Urinary bladder (tissue), 4 donors: ENCODE results near the gene PMEPA1. TPM values are rescaled to one million over a fixed set of nuclear protein-coding genes. Genes with fewer than 3 reads are reported as not detected.
A peak's percentile ranks its signal among the peaks of the same experiment; 100 is the strongest.

ENCODE experiments used
- DNase-seq: peaks from one replicate; pipeline ENCODE4 v3.0.0-alpha.2; 2015; ENCODE audit errors: extremely low spot score
- H3K27ac ChIP-seq: one replicate; pipeline ENCODE4 v1.5.1; 2013; ENCODE audit warnings: low read depth, mild to moderate bottlenecking, moderate library complexity
- H3K36me3 ChIP-seq: one replicate; pipeline ENCODE4 v1.6.1; 2013; ENCODE audit warnings: mild to moderate bottlenecking, moderate library complexity; ENCODE audit not compliant: insufficient read depth
- H3K4me1 ChIP-seq: one replicate; pipeline ENCODE4 v1.6.1; 2013; ENCODE audit warnings: mild to moderate bottlenecking, moderate library complexity; ENCODE audit not compliant: insufficient read depth
- H3K4me3 ChIP-seq: one replicate; pipeline ENCODE4 v1.5.1; 2013; ENCODE audit warnings: low read depth, low read length
- WGBS: extraction: QIAGEN DNeasy Blood & Tissue Kit; methylation state at CpG from one replicate; pipeline ENCODE4 v1.1.7; 2013; 5-methylcytosine and 5-hydroxymethylcytosine counted together
- polyA plus RNA-seq: library from polyadenylated mRNA; stranded (reverse); fragments of 200-250 nt; gene quantifications from one replicate; pipeline ENCODE4 v1.2.3, GENCODE V29; 2013
- total RNA-seq: library from RNA; depleted of rRNA; stranded (reverse); fragments of >200 nt; gene quantifications from one replicate; pipeline ENCODE4 v1.2.3, GENCODE V29; 2014
- donor health status: healthy with polysubstance abuse.
- donor health status: healthy.

PMEPA1 gene
- total and polyA plus RNA-seq, 2 donors, result 20.4 to 20.6 TPM

DNA sequence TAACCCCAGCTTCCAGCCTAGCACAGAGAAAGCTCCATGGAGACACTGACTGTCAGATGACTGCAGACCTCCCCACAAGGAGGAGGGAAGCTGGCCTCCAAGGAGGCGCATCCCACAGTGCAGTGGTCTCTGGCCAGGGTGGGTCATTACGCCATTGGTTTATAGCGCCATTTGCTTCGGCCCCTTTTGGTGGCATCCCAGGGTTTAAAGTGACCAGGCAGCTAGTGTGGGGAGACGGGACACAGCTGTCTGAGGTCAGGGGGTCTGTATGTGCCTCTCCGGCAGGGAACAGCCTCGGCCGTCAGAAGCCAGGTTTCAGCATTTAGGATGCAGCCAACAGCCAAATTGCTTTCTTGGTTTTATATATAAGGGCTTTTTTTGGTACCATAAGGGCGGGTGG lies 15.8 kb upstream of the PMEPA1 start:
- WGBS, result 82% methylated on average over 9 of the region's 9 CpGs
- no peaks in the 10 kb centered on the region for H3K4me1 ChIP-seq
- H3K27ac ChIP-seq, result no peak overlapping the region
- no peaks in the 10 kb centered on the region for H3K36me3 ChIP-seq
- no peak for DNase-seq
- H3K4me3 ChIP-seq, result no peak overlapping the region

- H3K4me3 ChIP-seq, result no peak overlapping the region
- H3K36me3 ChIP-seq, result no peaks in the 10 kb centered on the region
- no peak overlapping the region for H3K27ac ChIP-seq
- DNase-seq, result no peak
- 82% methylated on average over 16 of the region's 16 CpGs for WGBS
- H3K4me1 ChIP-seq, result no peaks in the 10 kb centered on the region
Measured at GRCh38 chr20:57724610-57725405, 15.0 kb upstream of the PMEPA1 start.

GRCh38 chr20:57723816-57724215 lies 14.0 kb upstream of the PMEPA1 start:
- Histone ChIP-seq H3K4me3 (no peak overlapping the region), H3K27ac (no peak overlapping the region), H3K4me1 (no peaks in the 10 kb centered on the region), H3K36me3 (no peaks in the 10 kb centered on the region)
- WGBS, result 88% methylated on average over 7 of the region's 7 CpGs
- DNase-seq, result no peak

DNA sequence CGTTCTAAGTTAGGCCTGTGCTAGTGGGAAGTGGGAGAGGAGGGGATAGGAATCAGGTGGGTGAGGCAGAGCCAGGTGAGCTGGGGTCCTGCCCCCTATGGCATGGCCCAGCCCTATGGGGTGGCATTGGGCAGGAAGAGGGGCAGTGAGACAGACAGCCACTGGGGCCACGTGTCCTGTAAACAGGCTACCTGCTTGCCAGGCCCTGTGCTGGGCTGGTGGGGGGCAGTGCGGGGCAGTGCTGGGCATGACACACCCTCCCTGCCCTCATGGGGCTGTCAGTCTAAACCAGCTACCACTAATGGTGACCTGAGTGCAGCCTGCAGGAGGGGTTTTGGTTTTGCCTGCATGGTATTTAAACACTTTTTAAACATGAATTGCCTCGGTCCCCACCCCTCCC lies 10.1 kb upstream of the PMEPA1 start:
- DNase-seq, result no peak
- Histone ChIP-seq H3K27ac (no peak overlapping the region), H3K4me1 (no peaks in the 10 kb centered on the region), H3K36me3 (no peaks in the 10 kb centered on the region), H3K4me3 (no peak overlapping the region)
- 84% methylated on average over 4 of the region's 4 CpGs for WGBS

GRCh38 chr20:57718490-57719009 lies 8.7 kb upstream of the PMEPA1 start:
- H3K4me3 ChIP-seq, result no peak overlapping the region
- no peak overlapping the region for H3K27ac ChIP-seq
- H3K36me3 ChIP-seq, result no peaks in the 10 kb centered on the region
- DNase-seq, result peak; percentile 96
- no peaks in the 10 kb centered on the region for H3K4me1 ChIP-seq
- 1% methylated on average over 31 of the region's 31 CpGs for whole genome bisulfite sequencing

DNA sequence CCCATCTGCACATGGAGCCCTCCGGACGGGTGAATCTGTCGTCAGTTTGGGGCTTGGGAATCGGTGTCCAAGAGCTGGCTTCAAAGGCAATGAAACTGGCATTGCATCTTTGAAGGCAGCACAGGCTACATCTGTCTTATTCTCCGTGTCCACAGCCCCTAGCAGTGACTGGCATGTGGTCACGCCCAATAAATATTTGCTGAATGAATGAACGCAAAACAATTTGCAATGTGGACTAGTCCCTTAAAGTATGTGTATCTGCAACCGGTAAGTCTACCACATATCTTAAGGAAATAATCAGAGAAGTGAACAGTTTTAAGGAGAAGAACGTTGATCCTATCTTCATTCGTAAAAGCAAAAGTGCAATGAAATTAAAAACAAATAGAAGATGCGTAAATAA lies 8.0 kb upstream of the PMEPA1 start:
- no peak overlapping the region for H3K27ac ChIP-seq
- WGBS, result 43% methylated on average over 11 of the region's 11 CpGs

DNA sequence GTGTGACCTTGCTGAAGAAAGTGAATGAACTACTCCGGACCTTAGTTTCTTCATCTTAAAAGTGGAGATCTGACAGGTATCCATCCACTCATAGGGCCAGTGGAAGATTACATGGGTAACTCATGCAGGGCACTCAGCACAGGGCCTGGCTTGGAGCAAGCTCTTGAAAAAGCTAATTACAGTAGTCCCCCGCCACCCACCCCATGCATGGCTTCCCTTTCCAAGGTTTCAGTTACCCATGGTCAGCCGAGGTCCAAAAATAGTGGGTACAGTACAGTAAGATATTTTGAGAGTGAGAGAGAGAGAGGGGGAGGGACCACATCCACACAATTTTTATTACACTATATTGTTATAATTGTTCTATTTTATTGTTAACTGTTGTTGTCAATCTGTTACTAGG lies 7.1 kb upstream of the PMEPA1 start:
- Histone ChIP-seq H3K4me1 (no peaks in the 10 kb centered on the region), H3K27ac (no peak overlapping the region), H3K36me3 (no peaks in the 10 kb centered on the region), H3K4me3 (no peak overlapping the region)
- 79% methylated on average over 3 of the region's 3 CpGs for WGBS
- no peak for DNase-seq

More for the DNA sequence above, 8.0 kb upstream of the PMEPA1 start:
- no peak overlapping the region for H3K4me3 ChIP-seq
- no peak for DNase-seq
- H3K4me1 ChIP-seq, result no peaks in the 10 kb centered on the region
- no peaks in the 10 kb centered on the region for H3K36me3 ChIP-seq

GRCh38 chr20:57716202-57716601 lies 6.4 kb upstream of the PMEPA1 start:
- Histone ChIP-seq H3K4me1 (no peaks in the 10 kb centered on the region), H3K27ac (no peak overlapping the region), H3K4me3 (no peak overlapping the region), H3K36me3 (no peaks in the 10 kb centered on the region)
- WGBS, result 73% methylated on average over 3 of the region's 3 CpGs
- no peak for DNase-seq

GRCh38 chr20:57715268-57715904 lies 5.6 kb upstream of the PMEPA1 start:
- Histone ChIP-seq H3K36me3 (no peaks in the 10 kb centered on the region), H3K4me1 (no peaks in the 10 kb centered on the region), H3K27ac (no peak overlapping the region), H3K4me3 (no peak overlapping the region)
- 87% methylated on average over 15 of the region's 15 CpGs for WGBS
- DNase-seq, result no peak

DNA sequence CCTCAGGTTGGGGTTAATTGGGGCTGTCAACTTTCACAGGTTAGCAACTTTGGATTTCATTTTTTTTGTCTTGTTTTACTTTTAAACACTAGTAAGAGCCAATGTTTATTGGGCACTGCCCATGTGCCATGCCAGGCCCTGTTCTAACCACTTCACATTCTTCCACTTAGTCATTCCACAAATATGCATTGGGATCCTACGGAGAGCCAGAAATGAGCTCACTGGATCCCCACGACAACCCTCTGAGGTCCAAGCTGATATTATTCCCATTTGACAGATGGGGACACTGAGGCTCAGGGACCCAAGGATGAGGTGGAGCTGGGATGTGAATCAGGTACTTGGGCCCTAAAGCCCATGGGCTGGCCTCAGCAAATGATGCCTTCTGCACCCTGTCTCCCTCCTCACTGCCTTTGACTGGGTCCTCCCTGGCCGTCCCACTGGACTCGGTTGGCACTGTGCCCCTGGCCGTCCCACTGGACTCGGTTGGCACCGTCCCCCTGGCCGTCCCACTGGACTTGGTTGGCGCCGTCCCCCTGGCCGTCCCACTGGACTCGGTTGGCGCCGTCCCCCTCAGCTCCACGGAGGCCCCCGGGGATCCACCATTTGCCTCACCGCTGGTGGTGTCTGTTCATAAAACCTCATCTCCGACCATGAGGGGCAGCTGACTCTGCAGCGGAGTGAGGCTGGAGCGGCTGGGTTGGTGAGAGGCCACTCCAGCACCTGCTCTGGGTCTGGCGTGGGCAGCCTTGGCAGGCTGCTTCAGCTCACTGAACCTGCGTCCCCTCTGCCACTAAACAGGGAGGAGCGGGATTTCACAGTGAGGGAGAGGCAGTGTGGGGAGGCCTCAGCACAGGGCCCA lies 4.8 kb upstream of the PMEPA1 start:
- no peaks in the 10 kb centered on the region for H3K36me3 ChIP-seq
- no peaks in the 10 kb centered on the region for H3K4me1 ChIP-seq
- H3K4me3 ChIP-seq, result no peak overlapping the region
- H3K27ac ChIP-seq, result no peak overlapping the region
- no peak for DNase-seq
- 87% methylated on average over 23 of the region's 23 CpGs for WGBS

GRCh38 chr20:57713951-57714350 lies 4.1 kb upstream of the PMEPA1 start:
- no peak for DNase-seq
- Histone ChIP-seq H3K4me1 (no peaks in the 10 kb centered on the region), H3K36me3 (no peaks in the 10 kb centered on the region), H3K4me3 (no peak overlapping the region), H3K27ac (no peak overlapping the region)
- WGBS, result 87% methylated on average over 8 of the region's 8 CpGs

- Histone ChIP-seq H3K4me3 (no peak overlapping the region), H3K4me1 (no peaks in the 10 kb centered on the region), H3K36me3 (no peaks in the 10 kb centered on the region), H3K27ac (no peak overlapping the region)
- 84% methylated on average over 10 of the region's 10 CpGs for WGBS
- DNase-seq, result no peak
Measured at GRCh38 chr20:57713505-57713903, 3.7 kb upstream of the PMEPA1 start.

DNA sequence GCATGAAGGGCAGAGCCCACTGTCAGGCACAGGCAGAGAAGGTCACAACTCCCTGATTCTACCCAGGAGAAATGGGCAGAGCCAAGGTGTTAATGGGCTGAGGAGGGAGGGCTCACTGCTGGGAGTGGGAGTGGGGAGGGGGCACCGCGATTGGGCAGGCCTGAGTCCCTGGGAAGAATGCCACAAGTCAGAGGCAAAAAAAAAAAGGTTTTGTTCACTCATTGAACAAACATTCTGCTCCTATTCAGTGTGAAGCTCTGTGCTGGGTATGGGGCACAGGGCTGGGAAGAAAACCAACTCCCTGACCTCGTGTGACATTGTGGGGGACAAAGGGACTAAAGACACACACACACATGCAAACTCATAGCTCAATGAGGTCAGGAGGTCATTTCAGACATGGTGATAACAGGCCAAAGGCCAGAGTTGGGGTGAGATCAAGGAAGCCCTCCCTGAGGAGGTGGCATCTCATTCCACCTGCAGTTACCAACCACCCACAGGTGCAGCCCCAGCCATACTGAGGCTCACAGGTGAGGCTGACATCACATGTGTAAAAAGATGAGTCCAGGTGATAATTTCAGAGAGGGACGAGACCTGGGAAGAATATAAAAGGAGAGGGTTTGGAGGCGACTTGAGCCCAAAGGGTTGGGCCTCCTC lies 3.2 kb upstream of the PMEPA1 start:
- 70% methylated on average over 5 of the region's 5 CpGs for WGBS
- H3K4me3 ChIP-seq, result no peak overlapping the region
- DNase-seq, result no peak
- no peaks in the 10 kb centered on the region for H3K4me1 ChIP-seq
- no peak overlapping the region for H3K27ac ChIP-seq
- H3K36me3 ChIP-seq, result no peaks in the 10 kb centered on the region
